HepG2 (cell line): ENCODE data around the gene ANXA9. TPM values are rescaled to one million over a fixed set of nuclear protein-coding genes. Genes with fewer than 3 reads are reported as not detected.

Experiments
- ATAC-seq: fragments of 200-7000 bp; cut with Tn5 transposase; 3 replicates; pipeline ENCODE4 v1.9.1; 2020; ENCODE audit warnings: mild to moderate bottlenecking, moderate library complexity
- BruUV-seq: library from RNA; stranded (reverse); fragments of 400-500 nt; replicated peaks from 2 replicates; lab custom pipeline; 2021; lab: Mats Ljungman, UMichigan
- CTCF ChIA-PET: fragments of 300-600 bp; formaldehyde crosslinking; extraction: SDS; loops from one replicate; lab custom pipeline; 2021; ENCODE audit warnings: low total read pairs, inconsistent platforms, low intra/inter-chr PET ratio; lab: Yijun Ruan, JAX
- POLR2A ChIA-PET: fragments of 350-600 bp; sonication (Branson Sonifier 250); formaldehyde crosslinking; loops from one replicate; lab custom pipeline; 2020; ENCODE audit warnings: antibody characterized with exemption, inconsistent platforms; lab: Yijun Ruan, JAX
- DNase-seq: peaks from one replicate; pipeline ENCODE4 v3.0.0-alpha.2; 2015; ENCODE audit warnings: low spot score
- FAIRE-seq: peaks from 3 replicates; lab custom pipeline; 2011; peaks lifted over from hg19 to GRCh38; lab: Jason Lieb, UNC
- H2AFZ ChIP-seq: one replicate; pipeline ENCODE4 v1.6.1; 2011; ENCODE audit warnings: low read length, inconsistent platforms
- H3K27ac ChIP-seq: fragments of 300-600 bp; 3 replicates; pipeline ENCODE4 v1.8.0; 2011; ENCODE audit warnings: mixed run types, mild to moderate bottlenecking, mixed read lengths, low read length, inconsistent platforms; ENCODE audit not compliant: insufficient read depth; ENCODE audit errors: extremely low read length
- H3K27me3 ChIP-seq, 2 experiments: fragments of 200-600 bp in 1 of 2; 2 replicates in 1 of 2; 3 replicates in 1 of 2; pipeline versions ENCODE4 v1.6.0 to v1.8.0; 2011; ENCODE audit warnings: low read length in 2 of 2, mild to moderate bottlenecking in 2 of 2, moderate library complexity in 2 of 2, inconsistent platforms in 1 of 2; ENCODE audit not compliant: insufficient read depth in 2 of 2, control insufficient read depth in 1 of 2
- H3K36me3 ChIP-seq, 2 experiments: fragments of 200-600 bp in 1 of 2; replicated peaks in 1 of 2; 2 replicates in 1 of 2; 3 replicates in 1 of 2; pipeline versions ENCODE4 v1.5.1 to v1.8.0; 2011; ENCODE audit warnings: low read length in 2 of 2, inconsistent platforms in 1 of 2; ENCODE audit not compliant: insufficient read depth in 2 of 2, control insufficient read depth in 1 of 2
- H3K4me1 ChIP-seq: 2 replicates; pipeline ENCODE4 v1.5.1; 2012; ENCODE audit warnings: low read length, inconsistent platforms; ENCODE audit not compliant: insufficient read depth
- H3K4me2 ChIP-seq: 2 replicates; pipeline ENCODE4 v1.6.0; 2011; ENCODE audit warnings: low read depth, low read length, inconsistent platforms
- H3K4me3 ChIP-seq, 3 experiments: fragments of 200-600 bp in 1 of 3; sonication (generic), shearing (Covaris generic) in 1 of 3; replicated peaks in 1 of 3; 2 replicates each; pipeline ENCODE4 v1.5.1; 2011 to 2016; ENCODE audit warnings: low read length in 3 of 3, inconsistent platforms in 2 of 3, low read depth in 2 of 3, mild to moderate bottlenecking in 2 of 3, control low read depth in 1 of 3, mixed read lengths in 1 of 3; ENCODE audit not compliant: insufficient read depth in 1 of 3
- H3K79me2 ChIP-seq: one replicate; pipeline ENCODE4 v1.6.1; 2011; ENCODE audit warnings: low read length, inconsistent platforms; ENCODE audit not compliant: insufficient read depth
- H3K9ac ChIP-seq: 2 replicates; pipeline ENCODE4 v1.6.0; 2011; ENCODE audit warnings: mild to moderate bottlenecking, low read depth, low read length, inconsistent platforms; ENCODE audit not compliant: insufficient read depth
- H3K9me3 ChIP-seq: 2 replicates; pipeline ENCODE4 v1.5.1; 2012; ENCODE audit warnings: mild to moderate bottlenecking, low read length
- H4K20me1 ChIP-seq: 2 replicates; pipeline ENCODE4 v1.6.0; 2011; ENCODE audit warnings: inconsistent platforms, mild to moderate bottlenecking, low read length, moderate library complexity; ENCODE audit not compliant: insufficient read depth
- FOSL1 ChIP-seq: sonication (generic); formaldehyde crosslinking; IDR thresholded peaks from 2 replicates; pipeline ENCODE4 v1.9.0; 2021; ENCODE audit warnings: missing genetic modification reagents, borderline replicate concordance
- GATA4 ChIP-seq: sonication (generic); IDR thresholded peaks from 2 replicates; pipeline ENCODE4 v1.6.1; 2016; ENCODE audit warnings: antibody characterized with exemption, low read depth, borderline replicate concordance
- PRMT3 ChIP-seq: sonication (generic); formaldehyde crosslinking; IDR thresholded peaks from 2 replicates; pipeline ENCODE4 v1.8.1; 2022; ENCODE audit warnings: low read depth, mild to moderate bottlenecking, moderate library complexity, missing genetic modification reagents, borderline replicate concordance
- THAP11 ChIP-seq: IDR thresholded peaks from 2 replicates; pipeline ENCODE4 v1.6.1; 2016; ENCODE audit warnings: missing biosample characterization, missing genetic modification reagents
- ZBTB44 ChIP-seq: sonication (generic); formaldehyde crosslinking; IDR thresholded peaks from 2 replicates; pipeline ENCODE4 v1.4.0; 2020; ENCODE audit warnings: missing genetic modification reagents
- ZNF260 ChIP-seq: sonication (generic); formaldehyde crosslinking; IDR thresholded peaks from 2 replicates; pipeline ENCODE4 v1.4.0; 2020; ENCODE audit warnings: missing genetic modification reagents, low read depth, mild to moderate bottlenecking, borderline replicate concordance
- ZNF597 ChIP-seq: sonication (generic); formaldehyde crosslinking; IDR thresholded peaks from 2 replicates; pipeline ENCODE4 v1.5.0; 2020; ENCODE audit warnings: missing genetic modification reagents
- ZNF619 ChIP-seq: sonication (generic); formaldehyde crosslinking; IDR thresholded peaks from 2 replicates; pipeline ENCODE4 v1.4.0; 2020; ENCODE audit warnings: mild to moderate bottlenecking, missing genetic modification reagents
- ZSCAN31 ChIP-seq: sonication (generic); formaldehyde crosslinking; IDR thresholded peaks from 2 replicates; pipeline ENCODE4 v1.5.0; 2020; ENCODE audit warnings: low read depth, mild to moderate bottlenecking, missing genetic modification reagents
- WGBS: methylation state at CpG from one replicate; pipeline ENCODE4 v1.1.6; 2017; ENCODE audit warnings: low lambda C conversion rate; 5-methylcytosine and 5-hydroxymethylcytosine counted together
- in situ Hi-C: cut with HindIII; loops from 2 replicates; pipeline ENCODE4 v1.10.0; 2017; ENCODE audit warnings: low pct_unique_long_range_greater_than_20kb; ENCODE audit not compliant: extremely low pct_ligation_motif_present
- intact Hi-C: fragments of 100-400 bp; cut with micrococcal nuclease; formaldehyde crosslinking; loops from one replicate; pipeline ENCODE4 v1.10.0; 2022; ENCODE audit not compliant: unreplicated experiment
- polyA plus RNA-seq, 8 experiments: library from polyadenylated mRNA; depleted of rRNA in 3 of 8; stranded (reverse) in 7 of 8; unstranded in 1 of 8; fragments of >200 nt; fragmentation: Illumina TruSeq in 4 of 8; extraction: Trizol in 4 of 8; gene quantifications; 2 replicates each; pipeline versions ENCODE4 v1.2.1 to v1.2.3, GENCODE V29; 2011 to 2016; ENCODE audit warnings: low read depth in 4 of 8, missing spikeins in 1 of 8, mixed read lengths in 1 of 8; ENCODE audit not compliant: insufficient read depth in 1 of 8
- total RNA-seq, 5 experiments: library from RNA; depleted of rRNA; stranded (reverse); fragments of >200 nt; fragmentation: Illumina TruSeq; extraction: Trizol; gene quantifications; 2 replicates each; pipeline ENCODE4 v1.2.3, GENCODE V29; 2016; ENCODE audit warnings: low read depth in 1 of 5
- TF ChIP-seq, protein P1 (sequence below), 2 experiments: sonication (generic) in 1 of 2; formaldehyde crosslinking in 1 of 2; IDR thresholded peaks; 2 replicates each; pipeline versions ENCODE4 v1.4.0 to v1.6.1; 2016 to 2020; ENCODE audit warnings: borderline replicate concordance in 1 of 2, low read depth in 1 of 2, mild to moderate bottlenecking in 1 of 2, missing genetic modification reagents in 1 of 2
- TF ChIP-seq, protein P2 (sequence below): sonication (generic); formaldehyde crosslinking; IDR thresholded peaks from 2 replicates; pipeline ENCODE4 v1.4.0; 2020; ENCODE audit warnings: mild to moderate bottlenecking, missing genetic modification reagents

The ANXA9 gene
- total and polyA plus RNA-seq, 2 of the 13 experiments (the other 11 are each of a cell fraction or from before 2014, with no cell fraction given) = 13.3 to 23.9 TPM

DNA sequence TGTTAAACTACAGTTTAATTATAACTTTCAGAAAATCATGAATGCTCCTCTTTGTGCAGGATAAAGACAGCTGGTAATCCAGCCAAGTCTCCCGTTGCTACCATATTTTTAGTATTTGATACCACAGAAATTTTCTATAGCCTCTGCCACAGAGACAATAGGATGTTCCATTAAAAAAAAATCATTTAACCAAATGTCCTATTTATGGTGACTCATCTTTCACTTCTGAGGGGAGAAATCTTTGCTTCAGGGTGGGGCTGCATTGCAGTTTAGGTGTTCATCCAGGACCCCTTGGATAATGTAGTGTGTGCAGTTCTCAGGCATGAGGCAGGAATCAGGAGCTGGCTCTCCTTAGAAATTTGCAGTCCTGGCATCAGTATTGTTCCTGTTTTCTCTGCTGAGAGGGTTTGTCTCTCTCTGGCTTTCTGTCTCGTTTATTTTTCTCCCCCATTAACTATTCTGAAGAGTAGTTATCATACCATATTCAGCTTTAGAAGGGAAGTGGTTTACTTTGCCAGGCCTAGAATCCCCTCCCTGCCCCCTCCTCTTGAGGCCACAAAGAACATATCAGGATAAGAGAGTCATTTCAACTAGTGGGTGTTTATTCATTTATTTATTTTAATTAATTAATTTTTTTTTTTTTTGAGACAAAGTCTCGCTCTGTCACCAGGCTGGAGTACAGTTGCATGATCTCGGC is 29.2 kb downstream of the ANXA9 start:
- H3K36me3 ChIP-seq = no peaks in the 10 kb centered on the region
- no peaks in the 10 kb centered on the region for H3K9me3 ChIP-seq
- DNase-seq (no peak), FAIRE-seq (no peak), ATAC-seq (no peak)
- intact Hi-C loops = loop anchor here (5.0 kb wide), 1 partner anchor 136 kb away; the partner anchor contains the start of gene SEMA6C
- no peaks in the 10 kb centered on the region for H4K20me1 ChIP-seq
- H3K9ac ChIP-seq = no peak overlapping the region
- in situ Hi-C loops = no loop called here
- WGBS = 77% methylated on average over 4 of the region's 4 CpGs
- H3K4me3 ChIP-seq = no peak overlapping the region
- peaks cover 72% of the 10 kb centered on the region for H3K4me1 ChIP-seq
- BruUV-seq = no TSS peak
- no peak overlapping the region for H3K4me2 ChIP-seq
- H3K79me2 ChIP-seq = peaks cover 20% of the 10 kb centered on the region
- CTCF ChIA-PET = no interaction called here
- H3K27ac ChIP-seq = peak overlapping the region; percentile 99
- H2AFZ ChIP-seq = no peak overlapping the region
- H3K27me3 ChIP-seq = no peaks in the 10 kb centered on the region; a peak in 1 of 5 replicates
- POLR2A ChIA-PET = interaction anchor here (1.0 to 4.0 kb wide), 2 partner anchors 36 to 154 kb away, joined by 4 to 21 read pairs; partner anchors contain the start of genes C1orf56 and LYSMD1
- no peak for TF ChIP-seq ZNF619 (CRISPR knock-in tag)
- no peak for TF ChIP-seq ZNF260 (CRISPR knock-in tag)
- no peak for TF ChIP-seq THAP11 (CRISPR knock-in tag)
- TF ChIP-seq FOSL1 (CRISPR knock-in tag) = no peak
- TF ChIP-seq PRMT3 = no peak
- no peak for TF ChIP-seq ZNF597 (CRISPR knock-in tag)
- TF ChIP-seq ZSCAN31 (CRISPR knock-in tag) = no peak
- TF ChIP-seq, protein P1, sequence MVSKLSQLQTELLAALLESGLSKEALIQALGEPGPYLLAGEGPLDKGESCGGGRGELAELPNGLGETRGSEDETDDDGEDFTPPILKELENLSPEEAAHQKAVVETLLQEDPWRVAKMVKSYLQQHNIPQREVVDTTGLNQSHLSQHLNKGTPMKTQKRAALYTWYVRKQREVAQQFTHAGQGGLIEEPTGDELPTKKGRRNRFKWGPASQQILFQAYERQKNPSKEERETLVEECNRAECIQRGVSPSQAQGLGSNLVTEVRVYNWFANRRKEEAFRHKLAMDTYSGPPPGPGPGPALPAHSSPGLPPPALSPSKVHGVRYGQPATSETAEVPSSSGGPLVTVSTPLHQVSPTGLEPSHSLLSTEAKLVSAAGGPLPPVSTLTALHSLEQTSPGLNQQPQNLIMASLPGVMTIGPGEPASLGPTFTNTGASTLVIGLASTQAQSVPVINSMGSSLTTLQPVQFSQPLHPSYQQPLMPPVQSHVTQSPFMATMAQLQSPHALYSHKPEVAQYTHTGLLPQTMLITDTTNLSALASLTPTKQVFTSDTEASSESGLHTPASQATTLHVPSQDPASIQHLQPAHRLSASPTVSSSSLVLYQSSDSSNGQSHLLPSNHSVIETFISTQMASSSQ (IDR thresholded peaks at IDR 0.05; ENCODE audit: low read depth) = no peak
- TF ChIP-seq, protein P1 (CRISPR knock-in tag; IDR thresholded peaks at IDR 0.05; ENCODE audit: borderline replicate concordance) = no peak
- TF ChIP-seq ZBTB44 (CRISPR knock-in tag) = no peak
- TF ChIP-seq, protein P2, sequence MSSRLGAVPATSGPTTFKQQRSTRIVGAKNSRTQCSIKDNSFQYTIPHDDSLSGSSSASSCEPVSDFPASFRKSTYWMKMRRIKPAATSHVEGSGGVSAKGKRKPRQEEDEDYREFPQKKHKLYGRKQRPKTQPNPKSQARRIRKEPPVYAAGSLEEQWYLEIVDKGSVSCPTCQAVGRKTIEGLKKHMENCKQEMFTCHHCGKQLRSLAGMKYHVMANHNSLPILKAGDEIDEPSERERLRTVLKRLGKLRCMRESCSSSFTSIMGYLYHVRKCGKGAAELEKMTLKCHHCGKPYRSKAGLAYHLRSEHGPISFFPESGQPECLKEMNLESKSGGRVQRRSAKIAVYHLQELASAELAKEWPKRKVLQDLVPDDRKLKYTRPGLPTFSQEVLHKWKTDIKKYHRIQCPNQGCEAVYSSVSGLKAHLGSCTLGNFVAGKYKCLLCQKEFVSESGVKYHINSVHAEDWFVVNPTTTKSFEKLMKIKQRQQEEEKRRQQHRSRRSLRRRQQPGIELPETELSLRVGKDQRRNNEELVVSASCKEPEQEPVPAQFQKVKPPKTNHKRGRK = no peak
- no peak for TF ChIP-seq GATA4
